HG03575 (cell line): ENCODE measurements around the gene PRICKLE3.
"Not testable (repeated sequence)": the region's sequence is repeated elsewhere in the genome, so short reads cannot be mapped to it uniquely, and the experiment has no call there.

ENCODE experiments used
- ATAC-seq: cut with Tn5 transposase; IDR thresholded peaks from one replicate; pipeline ENCODE4 v1.9.1; 2021; ENCODE audit not compliant: unreplicated experiment, insufficient number of reproducible peaks, low FRiP score; ENCODE audit errors: extremely low read depth

The PRICKLE3 gene

DNA sequence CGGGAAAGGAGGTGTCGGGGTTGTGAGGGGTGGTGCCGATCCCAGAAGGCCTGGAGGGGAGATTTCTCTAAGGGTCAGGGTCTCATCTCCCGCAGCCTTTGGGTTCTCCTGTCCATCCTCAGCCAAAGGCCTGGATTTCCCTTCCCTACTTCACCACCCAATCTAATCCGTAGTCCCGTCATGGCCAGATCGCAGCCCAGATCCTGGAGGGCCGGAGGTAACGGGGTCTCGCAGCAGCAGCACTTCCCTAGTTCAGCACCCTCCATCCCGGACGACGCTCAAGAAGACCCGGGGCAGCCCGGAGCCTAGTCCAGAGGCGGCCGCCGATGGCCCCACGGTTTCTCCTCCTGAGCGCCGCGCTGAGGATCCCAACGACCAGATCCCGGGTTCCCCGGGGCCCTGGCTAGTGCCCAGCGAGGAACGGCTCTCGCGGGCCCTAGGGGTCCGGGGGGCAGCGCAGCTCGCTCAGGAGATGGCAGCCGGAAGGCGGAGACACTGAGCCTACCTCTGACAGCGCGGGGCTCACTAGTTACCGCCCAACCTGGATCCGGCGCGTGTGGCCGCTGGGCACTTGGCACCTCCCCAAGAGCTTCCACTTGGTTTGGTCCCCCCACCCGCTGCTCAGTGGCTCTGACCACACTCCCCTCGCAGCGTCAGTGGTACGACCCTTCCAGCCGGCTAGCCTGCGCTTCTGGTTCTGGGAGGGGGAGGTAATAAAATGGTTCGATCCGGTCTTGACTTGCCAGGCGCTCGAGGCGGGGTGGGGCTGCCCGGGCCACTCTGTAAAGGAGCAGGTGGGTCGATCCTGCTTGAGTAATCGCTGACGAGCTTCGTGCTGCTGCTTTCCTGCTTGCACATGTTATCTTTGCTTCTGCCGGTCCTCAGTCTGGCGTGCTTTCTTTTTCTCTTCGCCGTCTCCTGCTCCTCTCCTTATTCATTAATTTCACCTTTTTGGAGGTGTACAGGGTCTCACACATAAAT is 20.0 kb downstream of the PRICKLE3 start:
- no peak for ATAC-seq

DNA sequence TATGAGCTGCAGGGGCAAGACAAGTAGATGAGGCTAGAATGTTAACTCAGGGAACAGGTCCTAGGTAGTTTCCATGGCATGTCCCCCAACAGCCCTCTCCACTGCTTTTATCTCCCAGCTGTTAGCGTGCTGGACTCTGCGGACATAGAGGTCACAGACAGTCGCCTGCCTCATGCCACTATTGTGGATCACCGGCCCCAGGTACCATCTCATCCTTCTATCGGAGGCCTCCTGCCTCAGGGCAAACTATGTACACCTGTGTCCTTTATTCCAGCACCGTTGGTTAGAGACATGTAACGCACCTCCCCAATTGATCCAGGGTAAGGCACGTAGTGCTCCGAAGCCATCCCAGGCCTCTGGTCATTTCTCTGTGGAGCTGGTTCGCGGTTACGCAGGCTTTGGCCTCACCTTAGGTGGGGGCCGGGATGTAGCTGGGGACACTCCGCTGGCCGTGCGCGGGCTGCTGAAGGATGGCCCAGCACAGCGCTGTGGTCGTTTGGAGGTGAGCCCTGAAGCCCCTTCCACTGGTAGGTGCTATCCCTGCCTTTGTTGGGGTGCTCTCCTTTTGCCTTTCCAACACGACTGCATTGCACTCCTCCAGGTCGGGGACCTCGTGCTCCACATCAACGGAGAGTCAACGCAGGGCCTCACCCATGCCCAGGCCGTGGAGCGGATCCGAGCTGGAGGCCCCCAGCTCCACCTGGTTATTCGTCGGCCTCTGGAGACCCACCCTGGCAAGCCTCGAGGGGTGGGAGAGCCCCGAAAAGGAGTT is 21.4 kb downstream of the PRICKLE3 start:
- ATAC-seq: no peak

DNA sequence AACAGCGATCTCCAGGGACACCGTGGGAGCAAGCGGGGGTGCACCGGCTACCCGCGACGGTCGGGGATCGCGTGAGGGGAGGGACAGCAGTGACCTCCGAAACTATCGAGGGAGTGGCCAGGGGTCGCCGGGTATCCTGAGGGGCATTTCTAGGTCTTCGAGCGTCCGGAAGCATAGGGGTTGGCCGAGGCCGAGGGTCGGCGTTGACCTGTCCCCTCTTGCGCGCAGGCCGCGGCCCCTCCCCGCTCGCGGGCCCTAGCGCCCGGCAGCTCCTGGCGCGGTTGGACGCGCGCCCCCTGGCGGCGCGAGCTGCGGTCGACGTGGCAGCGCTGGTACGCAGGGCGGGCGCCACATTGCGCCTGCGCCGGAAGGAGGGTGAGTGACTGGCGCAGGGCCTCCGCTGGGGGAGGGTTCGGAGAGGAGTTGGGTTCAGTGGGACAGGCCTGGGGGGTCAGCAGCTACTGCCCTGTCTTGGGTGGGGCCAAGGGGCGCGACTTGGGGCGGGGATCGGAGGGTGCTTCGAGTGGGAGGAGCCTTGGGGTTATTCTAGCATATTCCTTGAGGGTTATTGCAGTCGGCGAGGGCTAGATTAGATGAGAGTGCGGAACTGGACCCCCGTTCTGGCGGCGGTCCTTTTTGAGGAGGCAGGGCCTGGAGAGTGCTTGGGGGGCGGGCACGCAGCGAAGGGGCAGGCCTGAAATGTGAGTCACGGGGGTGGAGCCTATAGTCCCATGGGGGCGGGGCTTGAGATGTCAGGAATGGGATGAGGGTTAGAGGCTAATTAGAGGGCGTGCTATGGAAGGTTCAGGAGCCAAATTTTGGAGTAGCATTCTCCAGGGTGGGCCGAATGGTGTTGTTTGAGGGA is 22.4 kb downstream of the PRICKLE3 start:
- ATAC-seq: no peak

GRCh38 chrX:49162620-49163019 is 23.6 kb downstream of the PRICKLE3 start, which contains the start of gene MAGIX:
TSS of gene MAGIX (plus strand) at chrX:49162758. CDS start at chrX:49162890, 132 bp downstream.
- ATAC-seq: no peak

DNA sequence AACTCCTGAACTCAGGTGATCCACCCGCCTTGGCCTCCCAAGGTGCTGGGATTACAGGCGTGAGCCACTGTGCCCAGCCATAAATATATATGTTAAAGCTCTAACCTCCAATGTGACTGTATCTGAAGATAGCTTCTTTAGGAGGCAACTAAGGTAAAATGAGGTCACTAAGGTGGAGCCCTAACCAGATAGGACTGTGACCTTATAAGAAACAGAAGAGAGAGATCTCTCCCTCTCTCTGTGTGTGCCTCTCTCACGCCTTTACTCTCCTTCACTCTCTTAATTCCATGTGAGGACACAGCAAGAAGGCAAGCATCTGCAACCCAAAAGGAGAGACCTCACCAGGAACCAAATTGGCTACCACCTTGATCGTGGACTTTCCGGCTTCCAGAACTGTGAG is 24.5 kb downstream of the PRICKLE3 start:
- ATAC-seq: no peak

DNA sequence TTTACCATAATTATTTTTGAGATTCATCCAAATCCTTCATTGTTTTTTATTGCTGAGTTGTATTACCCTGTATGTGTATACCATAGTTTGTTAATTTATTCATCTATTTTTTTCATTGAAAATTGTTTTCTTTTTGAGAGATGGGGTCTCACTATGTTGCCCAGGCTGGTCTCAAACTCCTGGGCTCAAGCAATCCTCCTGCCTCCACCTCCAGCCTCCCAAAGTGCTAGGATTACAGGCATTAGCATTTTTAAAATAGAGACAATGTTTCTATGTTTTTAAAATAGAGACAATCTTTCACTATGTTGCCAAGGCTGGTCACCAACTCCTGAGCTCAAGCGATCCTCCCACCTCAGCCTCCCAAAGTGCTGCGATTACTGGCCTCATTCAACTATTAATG is 25.3 kb downstream of the PRICKLE3 start:
- no peak for ATAC-seq

- ATAC-seq: no peak
Measured at GRCh38 chrX:49157194-49157593, 29.0 kb downstream of the PRICKLE3 start.

DNA sequence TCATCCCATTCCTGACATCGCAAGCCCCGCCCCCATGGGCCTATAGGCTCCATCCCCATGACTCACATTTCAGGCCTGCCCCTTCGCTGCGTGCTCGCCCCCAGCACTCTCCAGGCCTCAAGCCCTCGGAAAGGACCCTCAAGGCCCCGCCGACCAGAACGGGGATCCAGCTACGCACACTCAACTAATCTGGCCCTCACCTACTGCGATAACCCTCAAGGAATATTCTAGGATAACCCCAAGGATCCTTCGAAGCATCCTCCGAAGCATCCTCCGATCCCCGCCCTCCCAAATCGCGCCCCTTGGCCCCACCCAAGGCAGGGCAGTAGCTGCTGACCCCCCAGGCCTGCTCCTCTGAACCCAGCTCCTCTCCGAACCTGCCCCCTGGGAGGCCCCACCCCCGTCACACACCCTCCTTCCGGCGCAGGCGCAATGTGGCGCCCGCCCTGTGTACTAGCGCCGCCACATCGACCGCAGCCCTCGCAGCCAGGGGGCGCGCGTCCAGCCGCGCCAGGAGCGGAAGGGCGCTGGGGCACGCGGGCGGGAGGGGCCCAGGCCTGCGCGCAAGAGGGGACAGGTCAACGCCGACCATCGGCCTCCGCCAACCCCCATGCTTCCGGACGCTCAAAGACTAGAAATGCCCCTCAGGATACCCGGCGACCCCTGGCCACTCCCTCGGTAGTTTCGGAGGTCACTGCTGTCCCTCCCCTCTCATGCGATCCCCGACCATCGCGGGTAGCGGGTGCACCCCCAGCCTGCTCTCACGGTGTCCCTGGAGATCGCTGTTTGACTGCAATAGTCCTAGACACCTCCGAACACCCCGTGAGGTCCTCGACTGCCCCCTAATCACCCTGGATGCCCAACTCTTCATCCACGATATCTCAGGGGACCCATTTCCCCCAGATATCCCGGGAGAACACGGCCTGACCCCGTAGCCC is 30.0 kb downstream of the PRICKLE3 start:
- ATAC-seq: no peak

DNA sequence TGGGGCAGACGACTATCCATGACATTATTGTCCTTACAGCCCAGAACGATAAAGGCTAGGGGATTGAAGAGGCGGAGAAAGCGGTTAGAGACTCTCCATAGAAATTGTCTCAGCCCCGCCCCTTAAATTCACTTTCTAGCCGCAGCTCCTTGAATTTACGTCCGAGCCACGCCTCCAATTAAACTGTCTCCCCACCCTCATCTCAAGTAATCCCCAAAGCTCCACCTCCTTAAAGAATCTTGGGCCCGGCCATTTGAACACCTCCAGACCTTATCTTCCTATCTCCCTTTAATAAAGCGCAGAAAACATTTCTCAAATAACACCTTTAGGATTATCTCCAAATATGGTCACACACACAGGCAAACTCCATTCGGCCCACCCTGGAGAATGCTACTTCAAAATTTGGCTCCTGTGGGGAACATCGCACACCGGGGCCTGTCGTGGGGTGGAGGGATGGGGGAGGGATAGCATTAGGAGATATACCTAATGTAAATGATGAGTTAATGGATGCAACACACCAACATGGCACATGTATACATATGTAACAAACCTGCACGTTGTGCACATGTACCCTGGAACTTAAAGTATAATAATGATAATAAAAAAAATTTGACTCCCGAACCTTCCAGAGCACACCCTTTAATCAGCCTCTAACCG is 30.8 kb downstream of the PRICKLE3 start:
- no peak for ATAC-seq

- no peak for ATAC-seq
Measured at GRCh38 chrX:49153467-49153866, 32.7 kb downstream of the PRICKLE3 start.

DNA sequence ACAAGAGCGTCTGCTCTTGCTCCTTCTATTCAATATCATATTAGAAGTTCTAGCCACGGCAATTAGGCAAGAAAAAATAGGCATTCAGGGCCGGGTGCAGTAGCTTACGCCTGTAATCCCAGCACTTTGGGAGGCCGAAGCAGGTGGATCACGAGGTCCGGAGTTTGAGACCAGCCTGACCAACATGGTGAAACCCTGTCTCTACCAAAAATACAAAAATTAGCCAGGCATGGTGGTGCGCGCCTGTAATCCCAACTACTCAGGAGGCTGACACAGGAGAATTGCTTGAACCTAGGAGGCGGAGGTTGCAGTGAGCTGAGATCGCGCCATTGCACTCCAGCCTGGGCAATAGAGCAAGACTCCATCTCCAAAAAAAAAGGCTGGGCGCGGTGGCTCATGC is 36.9 kb downstream of the PRICKLE3 start:
- ATAC-seq: not testable (repeated sequence)

DNA sequence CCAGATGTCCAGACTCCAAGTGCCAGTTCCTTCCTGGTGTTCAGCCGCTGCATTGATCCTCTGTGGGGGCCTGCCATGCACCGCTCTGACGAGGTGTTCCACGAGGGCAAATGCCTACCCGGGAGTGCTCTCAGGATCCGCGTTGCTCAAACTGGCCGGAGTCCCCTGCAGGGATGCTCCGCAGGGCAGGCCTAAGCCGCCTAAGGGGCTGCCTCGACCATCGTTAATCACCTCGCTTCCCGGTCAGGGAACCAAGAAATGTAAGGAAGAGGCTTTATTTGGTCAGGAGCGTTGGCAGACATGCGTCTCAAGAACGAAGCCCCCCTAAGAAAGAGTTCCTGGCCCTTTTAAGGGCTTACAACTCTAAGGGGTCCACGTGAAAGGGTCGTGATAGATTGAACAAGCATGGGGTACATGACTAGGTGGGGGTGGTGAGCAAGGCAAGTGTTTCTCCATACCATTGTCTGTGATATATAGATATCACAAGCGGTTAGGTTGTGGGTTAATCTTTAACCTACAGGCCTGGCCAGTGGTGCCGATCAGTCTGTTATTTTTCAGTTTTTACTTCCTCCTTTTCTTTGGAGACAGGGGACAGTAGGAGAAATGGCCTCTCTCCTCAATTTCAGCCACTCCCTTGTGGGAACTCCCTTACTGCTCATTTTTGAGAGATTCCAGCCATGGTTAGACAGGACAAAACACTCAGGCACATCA is 37.6 kb downstream of the PRICKLE3 start:
- not testable (repeated sequence) for ATAC-seq

DNA sequence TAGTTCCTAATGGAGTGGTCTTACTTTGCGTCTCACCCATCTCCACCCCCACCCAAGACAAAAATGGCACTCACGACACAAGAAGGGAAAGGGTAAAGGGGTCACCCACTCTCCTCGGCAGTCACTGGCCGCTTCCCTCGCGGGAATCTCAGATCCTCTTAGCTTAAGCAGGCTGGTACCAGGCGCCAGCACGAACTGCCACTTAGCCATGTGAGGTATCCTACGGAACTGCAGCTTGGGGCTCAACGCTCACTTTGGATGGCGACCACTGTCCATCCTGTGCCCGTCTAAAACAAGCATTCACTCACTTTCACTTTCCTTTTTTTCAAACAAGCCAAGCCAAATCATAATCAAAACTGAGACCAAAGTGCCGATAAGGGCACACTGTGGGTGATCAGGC is 38.2 kb downstream of the PRICKLE3 start:
- ATAC-seq: no peak

DNA sequence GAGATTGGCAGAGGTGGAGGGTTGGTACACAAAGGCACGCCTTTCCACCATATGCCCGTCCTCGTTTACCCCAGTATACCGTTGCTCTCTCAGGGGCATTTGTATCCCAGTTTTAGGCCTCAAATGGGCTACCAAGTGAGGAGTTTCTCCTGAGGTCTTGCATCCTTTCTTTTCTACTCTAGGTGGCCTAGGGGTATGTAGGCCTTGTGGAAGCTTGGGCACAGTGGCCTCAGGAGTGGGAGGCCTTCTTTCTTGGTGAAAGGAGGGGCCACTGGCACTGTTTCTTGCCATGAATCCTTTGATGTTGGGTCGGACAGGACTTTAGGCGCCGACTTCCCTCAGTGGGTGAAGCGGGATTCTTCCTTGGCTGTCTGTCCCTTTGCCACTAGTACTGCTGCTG is 38.9 kb downstream of the PRICKLE3 start:
- ATAC-seq: no peak

DNA sequence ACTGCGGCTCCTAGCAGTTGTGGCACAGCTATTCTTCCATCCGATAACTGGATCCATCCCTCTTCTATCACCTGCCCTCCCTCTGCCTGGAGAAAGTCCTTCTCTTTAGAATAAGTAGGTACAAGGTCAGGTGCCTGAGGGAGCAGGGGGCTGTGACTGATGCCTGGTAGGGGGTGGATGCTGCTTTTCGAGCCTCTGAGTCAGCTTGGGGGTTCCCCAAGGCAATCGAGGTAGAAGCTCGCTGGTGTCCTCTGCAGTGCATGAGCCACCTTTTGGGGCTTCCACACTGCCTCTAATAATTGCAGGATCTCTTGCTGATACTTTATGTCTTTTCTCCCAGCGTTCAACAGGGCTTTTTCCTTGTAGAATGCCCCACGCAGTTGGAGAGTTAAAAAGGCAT is 43.0 kb downstream of the PRICKLE3 start:
- ATAC-seq: not testable (repeated sequence)

DNA sequence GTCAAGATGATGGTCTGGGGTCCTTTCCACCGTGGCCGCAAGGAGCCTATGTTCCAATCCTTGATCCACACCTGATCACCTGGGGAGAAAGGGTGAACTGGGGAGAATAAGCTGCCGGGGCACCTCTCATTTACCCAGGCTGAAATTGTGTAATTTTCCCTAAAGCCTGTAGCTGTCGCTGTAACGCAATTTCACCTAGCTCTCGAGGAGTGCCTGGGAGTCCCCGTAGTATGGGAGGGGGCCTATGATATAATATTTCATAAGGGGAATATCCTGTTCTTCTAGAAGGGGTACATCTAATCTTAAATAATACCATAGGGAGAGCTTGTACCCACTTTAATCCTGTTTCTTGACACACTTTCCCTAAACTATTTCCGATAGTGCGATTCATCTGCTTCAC is 43.9 kb downstream of the PRICKLE3 start:
- ATAC-seq: not testable (repeated sequence)

DNA sequence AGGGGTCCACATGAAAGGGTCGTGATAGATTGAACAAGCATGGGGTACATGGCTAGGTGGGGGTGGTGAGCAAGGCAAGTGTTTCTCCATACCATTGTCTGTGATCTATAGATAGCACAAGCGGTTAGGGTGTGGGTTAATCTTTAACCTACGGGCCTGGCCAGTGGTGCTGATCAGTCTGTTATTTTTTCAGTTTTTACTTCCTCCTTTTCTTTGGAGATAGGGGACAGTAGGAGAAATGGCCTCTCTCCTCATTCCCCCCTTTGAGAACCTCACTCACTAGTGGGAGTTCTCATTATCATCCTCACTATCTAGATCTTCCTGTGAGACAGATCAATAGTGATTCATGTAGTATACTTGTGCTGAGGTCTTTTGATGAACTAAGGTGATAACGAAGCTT is 46.5 kb downstream of the PRICKLE3 start:
- no peak for ATAC-seq
